AG10803 (cell line): ENCODE data around the gene SNX21.
A peak's percentile ranks its signal among the peaks of the same experiment; 100 is the strongest.

Experiments
- DNase-seq: peaks from one replicate; pipeline ENCODE4 v3.0.0; 2010; ENCODE audit warnings: low read depth
- H3K4me3 ChIP-seq: 2 replicates; pipeline ENCODE4 v1.5.1; 2011; ENCODE audit warnings: mild to moderate bottlenecking, low read length, control low read depth
- TF ChIP-seq, protein P1 (sequence below): conservative IDR thresholded peaks from 2 replicates; pipeline ENCODE4 v1.5.1; 2011; ENCODE audit warnings: mild to moderate bottlenecking, low read length, control low read depth, inconsistent platforms

The SNX21 gene

DNA sequence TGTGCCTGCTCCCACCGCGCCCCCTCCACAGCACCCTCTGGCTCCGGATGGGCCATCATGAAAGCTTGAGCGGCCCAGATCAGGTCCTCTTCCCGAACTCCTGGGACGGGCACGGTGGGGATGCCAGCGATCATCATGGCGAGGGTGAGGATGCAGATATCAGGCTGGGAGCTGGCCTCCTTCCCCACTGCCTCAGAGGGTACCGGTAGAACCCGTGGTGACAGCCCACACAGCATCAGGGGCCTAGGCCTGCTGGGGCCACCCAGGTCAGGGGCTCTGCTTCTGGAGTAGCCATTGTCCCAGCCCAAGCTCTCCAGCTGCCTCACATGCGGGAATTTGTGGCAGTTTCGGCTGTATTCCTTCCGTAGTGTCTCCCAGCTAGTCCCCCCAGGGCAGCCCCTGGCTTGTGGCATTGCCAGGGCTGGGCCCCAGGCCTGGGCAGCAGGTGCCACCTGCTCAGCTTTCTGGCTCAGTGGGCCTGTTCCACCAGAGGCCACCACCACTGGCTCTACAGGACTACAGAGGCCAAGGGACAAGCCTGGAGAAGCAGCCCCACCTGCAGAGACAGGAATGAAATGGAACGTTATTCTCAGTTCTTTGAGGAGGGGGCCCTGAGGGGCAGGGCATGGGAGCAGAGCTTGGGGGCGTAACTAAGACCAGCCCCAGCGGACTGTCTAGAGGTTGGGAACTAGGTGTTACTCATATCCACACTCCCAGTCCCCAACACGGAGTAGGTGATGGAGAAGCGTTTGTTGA, 53.2 kb downstream of the SNX21 start:
- DNase-seq: no peak
- H3K4me3 ChIP-seq: no peak overlapping the region
- TF ChIP-seq, protein P1, sequence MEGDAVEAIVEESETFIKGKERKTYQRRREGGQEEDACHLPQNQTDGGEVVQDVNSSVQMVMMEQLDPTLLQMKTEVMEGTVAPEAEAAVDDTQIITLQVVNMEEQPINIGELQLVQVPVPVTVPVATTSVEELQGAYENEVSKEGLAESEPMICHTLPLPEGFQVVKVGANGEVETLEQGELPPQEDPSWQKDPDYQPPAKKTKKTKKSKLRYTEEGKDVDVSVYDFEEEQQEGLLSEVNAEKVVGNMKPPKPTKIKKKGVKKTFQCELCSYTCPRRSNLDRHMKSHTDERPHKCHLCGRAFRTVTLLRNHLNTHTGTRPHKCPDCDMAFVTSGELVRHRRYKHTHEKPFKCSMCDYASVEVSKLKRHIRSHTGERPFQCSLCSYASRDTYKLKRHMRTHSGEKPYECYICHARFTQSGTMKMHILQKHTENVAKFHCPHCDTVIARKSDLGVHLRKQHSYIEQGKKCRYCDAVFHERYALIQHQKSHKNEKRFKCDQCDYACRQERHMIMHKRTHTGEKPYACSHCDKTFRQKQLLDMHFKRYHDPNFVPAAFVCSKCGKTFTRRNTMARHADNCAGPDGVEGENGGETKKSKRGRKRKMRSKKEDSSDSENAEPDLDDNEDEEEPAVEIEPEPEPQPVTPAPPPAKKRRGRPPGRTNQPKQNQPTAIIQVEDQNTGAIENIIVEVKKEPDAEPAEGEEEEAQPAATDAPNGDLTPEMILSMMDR: no peak

- no peak within 1 kb of the TSS for H3K4me3 ChIP-seq
- TF ChIP-seq, protein P1: no peak
- DNase-seq: no peak
Measured at GRCh38 chr20:45887346-45887715, 53.7 kb downstream of the SNX21 start, which contains the start of gene SPATA25. SPATA25 (minus strand) TSS chr20:45887622; CDS start chr20:45887590, 32 bp downstream.

GRCh38 chr20:45888681-45889080, 55.1 kb downstream of the SNX21 start:
- H3K4me3 ChIP-seq: no peak overlapping the region
- no peak for DNase-seq
- TF ChIP-seq, protein P1: no peak

- peak; percentile 76 for DNase-seq
- TF ChIP-seq, protein P1: peak; percentile 78
- peak overlapping the region; percentile 79 for H3K4me3 ChIP-seq
Measured at GRCh38 chr20:45890077-45890984, 56.7 kb downstream of the SNX21 start.

DNA sequence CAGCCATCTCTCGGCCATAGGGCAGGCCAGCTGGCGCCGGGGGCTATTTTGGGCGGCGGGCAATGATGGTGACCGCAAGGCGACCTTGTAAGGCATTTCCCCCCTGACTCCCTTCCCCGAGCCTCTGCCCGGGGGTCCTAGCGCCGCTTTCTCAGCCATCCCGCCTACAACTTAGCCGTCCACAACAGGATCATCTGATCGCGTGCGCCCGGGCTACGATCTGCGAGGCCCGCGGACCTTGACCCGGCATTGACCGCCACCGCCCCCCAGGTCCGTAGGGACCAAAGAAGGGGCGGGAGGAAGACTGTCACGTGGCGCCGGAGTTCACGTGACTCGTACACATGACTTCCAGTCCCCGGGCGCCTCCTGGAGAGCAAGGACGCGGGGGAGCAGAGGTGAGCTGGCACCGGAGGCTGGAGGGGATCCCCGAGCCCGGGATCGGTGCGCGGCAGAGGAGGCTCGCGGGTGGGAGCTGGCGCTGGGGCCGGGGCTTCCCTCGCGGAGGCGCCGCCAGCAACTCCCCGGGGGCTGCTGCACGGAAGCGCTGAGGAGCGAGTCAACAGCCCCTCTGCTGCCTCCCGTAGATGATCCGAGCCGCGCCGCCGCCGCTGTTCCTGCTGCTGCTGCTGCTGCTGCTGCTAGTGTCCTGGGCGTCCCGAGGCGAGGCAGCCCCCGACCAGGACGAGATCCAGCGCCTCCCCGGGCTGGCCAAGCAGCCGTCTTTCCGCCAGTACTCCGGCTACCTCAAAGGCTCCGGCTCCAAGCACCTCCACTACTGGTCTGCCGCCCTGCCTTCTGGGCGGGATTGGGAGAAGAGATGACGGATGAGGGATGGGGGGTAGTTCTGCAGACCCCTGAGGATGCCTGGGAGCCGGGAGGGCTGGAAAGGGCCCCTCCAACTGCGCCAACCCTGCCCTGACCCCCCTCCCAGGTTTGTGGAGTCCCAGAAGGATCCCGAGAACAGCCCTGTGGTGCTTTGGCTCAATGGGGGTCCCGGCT, 57.7 kb downstream of the SNX21 start, which contains the start of the genes CTSA and NEURL2:
TSS of gene CTSA (plus strand) at position 351 of the 999 bp plus-strand sequence. CDS start at position 585, 234 bp downstream.
TSS of gene NEURL2 (minus strand) at position 224 of the 999 bp plus-strand sequence. CDS start at position 7, 217 bp downstream.
- H3K4me3 ChIP-seq: peak within 1 kb of the TSS; percentile 79
- peak; percentile 92 for DNase-seq
- TF ChIP-seq, protein P1: no peak
